Measurements from ENCODE around the gene MAP3K19. TPM values are rescaled to one million over a fixed set of nuclear protein-coding genes. Genes with fewer than 3 reads are reported as not detected.

The MAP3K19 gene
- total RNA-seq, 4 donors from 2014 or later: not detected

- TF ChIP-seq, protein P1, sequence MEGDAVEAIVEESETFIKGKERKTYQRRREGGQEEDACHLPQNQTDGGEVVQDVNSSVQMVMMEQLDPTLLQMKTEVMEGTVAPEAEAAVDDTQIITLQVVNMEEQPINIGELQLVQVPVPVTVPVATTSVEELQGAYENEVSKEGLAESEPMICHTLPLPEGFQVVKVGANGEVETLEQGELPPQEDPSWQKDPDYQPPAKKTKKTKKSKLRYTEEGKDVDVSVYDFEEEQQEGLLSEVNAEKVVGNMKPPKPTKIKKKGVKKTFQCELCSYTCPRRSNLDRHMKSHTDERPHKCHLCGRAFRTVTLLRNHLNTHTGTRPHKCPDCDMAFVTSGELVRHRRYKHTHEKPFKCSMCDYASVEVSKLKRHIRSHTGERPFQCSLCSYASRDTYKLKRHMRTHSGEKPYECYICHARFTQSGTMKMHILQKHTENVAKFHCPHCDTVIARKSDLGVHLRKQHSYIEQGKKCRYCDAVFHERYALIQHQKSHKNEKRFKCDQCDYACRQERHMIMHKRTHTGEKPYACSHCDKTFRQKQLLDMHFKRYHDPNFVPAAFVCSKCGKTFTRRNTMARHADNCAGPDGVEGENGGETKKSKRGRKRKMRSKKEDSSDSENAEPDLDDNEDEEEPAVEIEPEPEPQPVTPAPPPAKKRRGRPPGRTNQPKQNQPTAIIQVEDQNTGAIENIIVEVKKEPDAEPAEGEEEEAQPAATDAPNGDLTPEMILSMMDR (IDR thresholded peaks at IDR 0.05; ENCODE audit: low read depth): no peak
Observed at GRCh38 chr2:134952608-134953007, 94.6 kb downstream of the MAP3K19 start.

GRCh38 chr2:134950886-134951285 is 96.4 kb downstream of the MAP3K19 start:
- TF ChIP-seq, protein P1 (IDR thresholded peaks at IDR 0.05; ENCODE audit: low read depth): no peak

DNA sequence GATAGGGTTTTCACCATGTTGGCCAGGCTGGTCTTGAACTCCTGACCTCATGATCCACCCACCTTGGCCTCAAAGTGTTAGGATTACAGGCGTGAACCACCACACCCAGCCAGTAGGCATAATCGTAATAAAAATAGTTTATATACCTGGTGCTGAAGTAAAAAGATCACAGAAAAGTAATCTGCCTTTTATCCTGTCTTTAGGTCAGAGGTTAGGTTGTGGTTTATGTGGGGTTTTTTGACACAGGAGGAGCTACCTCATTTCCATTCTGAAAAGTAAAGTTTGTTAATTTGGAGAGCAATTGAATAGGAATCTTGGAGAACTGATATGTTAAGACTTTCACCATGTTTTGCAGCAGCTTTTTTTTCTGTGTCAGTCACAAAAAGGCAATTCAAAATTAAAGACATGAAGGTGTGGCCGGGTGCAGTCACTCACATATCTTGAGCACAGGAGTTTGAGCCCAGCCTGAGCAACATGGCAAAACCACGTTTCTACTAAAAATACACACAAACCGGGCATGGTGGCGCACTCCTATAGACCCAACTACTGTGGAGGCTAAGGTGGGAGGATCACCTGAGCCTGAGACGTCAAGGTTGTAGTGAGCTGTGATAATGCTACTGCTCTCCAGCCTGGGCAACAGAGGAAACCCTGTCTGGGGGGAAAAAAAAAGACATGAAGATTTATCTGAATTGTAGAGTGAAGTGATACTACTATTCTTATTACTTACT is 97.1 kb downstream of the MAP3K19 start:
- TF ChIP-seq, protein P1 (IDR thresholded peaks at IDR 0.05; ENCODE audit: low read depth): no peak

- TF ChIP-seq, protein P1 (IDR thresholded peaks at IDR 0.05; ENCODE audit: low read depth): no peak
Observed at GRCh38 chr2:134946073-134946472, 101.2 kb downstream of the MAP3K19 start.

- TF ChIP-seq, protein P1 (IDR thresholded peaks at IDR 0.05; ENCODE audit: low read depth): no peak
Observed at GRCh38 chr2:134944975-134945374, 102.3 kb downstream of the MAP3K19 start.

DNA sequence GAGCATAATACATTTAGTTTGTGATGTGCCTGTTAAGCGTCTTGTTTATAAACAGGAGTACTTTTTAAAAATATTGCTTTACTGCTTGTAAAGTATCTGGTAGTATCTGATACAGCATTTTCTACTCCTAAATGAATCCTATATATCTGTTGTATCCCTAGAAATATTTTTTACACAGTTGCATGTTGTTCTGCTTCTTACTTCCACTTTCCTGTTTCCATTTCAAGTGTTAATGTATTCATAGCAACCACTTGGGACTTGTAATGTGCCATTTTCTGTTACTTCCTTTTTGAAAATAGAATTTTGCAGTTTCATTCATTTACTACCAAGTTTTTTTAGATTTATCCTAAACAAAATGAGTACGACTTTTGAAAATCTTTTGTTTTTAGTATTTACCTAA is 103.7 kb downstream of the MAP3K19 start:
- TF ChIP-seq, protein P1 (IDR thresholded peaks at IDR 0.05; ENCODE audit: low read depth): no peak

DNA sequence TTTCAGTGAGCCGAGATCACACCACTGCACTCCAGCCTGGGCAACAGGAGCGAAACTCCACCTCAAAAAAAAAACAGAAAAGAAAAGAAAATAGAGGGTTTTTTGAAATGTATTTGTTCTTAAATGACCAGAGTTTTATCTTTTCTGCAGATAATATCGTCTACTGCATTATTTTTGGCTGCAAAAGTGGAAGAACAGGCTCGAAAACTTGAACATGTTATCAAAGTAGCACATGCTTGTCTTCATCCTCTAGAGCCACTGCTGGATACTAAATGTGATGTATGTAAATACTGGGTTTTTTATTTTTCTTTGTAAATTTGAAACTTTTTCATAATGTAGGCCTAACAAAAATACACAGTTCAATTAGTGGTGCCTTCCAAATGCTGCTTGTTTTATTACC is 110.6 kb downstream of the MAP3K19 start:
- TF ChIP-seq, protein P1 (IDR thresholded peaks at IDR 0.05; ENCODE audit: low read depth): no peak

Measured in subcutaneous adipose tissue (tissue), 4 donors.